22Rv1 (cell line): ENCODE measurements around the gene MAST4.

Experiments used
- ZFX ChIP-seq: fragments of 450-650 bp; IDR thresholded peaks from 2 replicates; pipeline ENCODE4 v1.6.1; 2017; ENCODE audit warnings: antibody characterized with exemption, borderline replicate concordance
- TF ChIP-seq, protein P1 (sequence below): fragments of 450-650 bp; IDR thresholded peaks from 2 replicates; pipeline ENCODE4 v1.5.1; 2017; ENCODE audit warnings: mild to moderate bottlenecking

DNA sequence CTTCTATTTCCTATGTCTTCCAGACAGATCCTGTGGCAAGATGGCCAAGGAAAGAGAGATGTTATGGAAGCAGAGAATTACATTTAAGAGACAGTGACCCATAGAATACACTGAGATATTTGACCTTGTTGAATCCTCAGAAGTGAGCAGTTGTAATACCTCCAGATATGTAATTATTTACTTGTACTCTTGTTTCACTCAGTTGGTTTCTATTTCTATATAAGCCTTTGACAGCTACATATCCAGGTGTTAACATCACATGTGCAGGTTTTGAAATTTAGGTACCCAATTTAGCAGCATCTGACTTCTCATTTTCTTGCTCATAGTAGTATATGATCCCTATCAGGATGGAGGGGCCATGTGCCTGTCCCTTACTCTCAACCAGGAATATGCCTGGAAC is 330.9 kb downstream of the MAST4 start:
- TF ChIP-seq, protein P1, sequence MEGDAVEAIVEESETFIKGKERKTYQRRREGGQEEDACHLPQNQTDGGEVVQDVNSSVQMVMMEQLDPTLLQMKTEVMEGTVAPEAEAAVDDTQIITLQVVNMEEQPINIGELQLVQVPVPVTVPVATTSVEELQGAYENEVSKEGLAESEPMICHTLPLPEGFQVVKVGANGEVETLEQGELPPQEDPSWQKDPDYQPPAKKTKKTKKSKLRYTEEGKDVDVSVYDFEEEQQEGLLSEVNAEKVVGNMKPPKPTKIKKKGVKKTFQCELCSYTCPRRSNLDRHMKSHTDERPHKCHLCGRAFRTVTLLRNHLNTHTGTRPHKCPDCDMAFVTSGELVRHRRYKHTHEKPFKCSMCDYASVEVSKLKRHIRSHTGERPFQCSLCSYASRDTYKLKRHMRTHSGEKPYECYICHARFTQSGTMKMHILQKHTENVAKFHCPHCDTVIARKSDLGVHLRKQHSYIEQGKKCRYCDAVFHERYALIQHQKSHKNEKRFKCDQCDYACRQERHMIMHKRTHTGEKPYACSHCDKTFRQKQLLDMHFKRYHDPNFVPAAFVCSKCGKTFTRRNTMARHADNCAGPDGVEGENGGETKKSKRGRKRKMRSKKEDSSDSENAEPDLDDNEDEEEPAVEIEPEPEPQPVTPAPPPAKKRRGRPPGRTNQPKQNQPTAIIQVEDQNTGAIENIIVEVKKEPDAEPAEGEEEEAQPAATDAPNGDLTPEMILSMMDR = no peak
- TF ChIP-seq ZFX = no peak
